ENCODE data around the gene ABO. TPM values are rescaled to one million over a fixed set of nuclear protein-coding genes. Genes with fewer than 3 reads are reported as not detected.
A peak's percentile ranks its signal among the peaks of the same experiment; 100 is the strongest.

Gene ABO
- total and polyA plus RNA-seq, 9 donors = 16.0 to 27.7 (median 21.1) TPM

DNA sequence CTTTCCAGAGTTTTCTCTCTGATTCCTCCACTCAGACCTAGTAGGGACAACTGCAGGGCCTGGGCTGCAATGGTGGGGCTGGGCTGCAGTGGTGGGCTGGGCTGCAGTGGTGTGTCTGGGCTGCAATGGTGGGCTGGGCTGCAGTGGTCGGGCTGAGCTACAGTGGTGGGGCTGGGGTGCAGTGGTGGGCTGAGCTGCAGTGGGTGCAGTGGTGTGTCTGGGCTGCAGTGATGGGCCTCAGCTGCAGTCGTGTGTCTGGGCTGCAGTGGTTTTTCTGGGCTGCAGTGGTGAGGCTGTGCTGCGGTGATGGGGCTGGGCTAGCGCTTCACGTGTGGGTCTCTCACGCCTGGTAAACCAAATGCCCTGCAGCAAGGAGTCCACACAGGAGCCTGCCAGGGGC is 27.4 kb downstream of the ABO start:
- intact Hi-C loops (cut with DNase I) = no loop called here
- TF ChIP-seq CTCF (IDR thresholded peaks at IDR 0.05) (no peak), EP300 (IDR thresholded peaks at IDR 0.05) (no peak), POLR2A (IDR thresholded peaks at IDR 0.05) (no peak)
- 70 to 87% (median 84%) methylated on average over 6 of the region's 6 CpGs for WGBS, 3 donors
- H3K27me3 ChIP-seq = no peaks in the 10 kb centered on the region
- H3K4me1 ChIP-seq (ENCODE audit: insufficient read depth) = peaks cover 1% of the 10 kb centered on the region
- no peaks in the 10 kb centered on the region for H3K9me3 ChIP-seq
- no peak overlapping the region for H3K27ac ChIP-seq
- no peaks in the 10 kb centered on the region for H3K36me3 ChIP-seq
- no peak overlapping the region for H3K4me3 ChIP-seq
- DNase-seq = peak in 1 of 5 donors; percentile 4

GRCh38 chr9:133246991-133247390 is 28.0 kb downstream of the ABO start:
- TF ChIP-seq POLR2A (IDR thresholded peaks at IDR 0.05) (no peak), CTCF (IDR thresholded peaks at IDR 0.05) (no peak), EP300 (IDR thresholded peaks at IDR 0.05) (no peak)
- Histone ChIP-seq H3K27me3 (no peaks in the 10 kb centered on the region), H3K4me1 (ENCODE audit: insufficient read depth) (peaks cover 1% of the 10 kb centered on the region), H3K36me3 (no peaks in the 10 kb centered on the region), H3K9me3 (no peaks in the 10 kb centered on the region), H3K27ac (no peak overlapping the region), H3K4me3 (no peak overlapping the region)
- WGBS, 3 donors = 87 to 91% (median 91%) methylated on average over 5 to 6 of the region's 6 CpGs
- peak in 1 of 5 donors; percentile 8 for DNase-seq
- intact Hi-C loops (cut with DNase I) = no loop called here

- DNase-seq = peak in 2 of 5 donors; percentile 8 to 21
- H3K4me1 ChIP-seq (ENCODE audit: insufficient read depth) = peaks cover 1% of the 10 kb centered on the region
- H3K27ac ChIP-seq = no peak overlapping the region
- H3K36me3 ChIP-seq = no peaks in the 10 kb centered on the region
- H3K27me3 ChIP-seq = no peaks in the 10 kb centered on the region
- no peak for TF ChIP-seq POLR2A (IDR thresholded peaks at IDR 0.05)
- no peak for TF ChIP-seq EP300 (IDR thresholded peaks at IDR 0.05)
- TF ChIP-seq CTCF (IDR thresholded peaks at IDR 0.05) = no peak
- intact Hi-C loops (cut with DNase I) = no loop called here
- H3K9me3 ChIP-seq = no peaks in the 10 kb centered on the region
- H3K4me3 ChIP-seq = no peak overlapping the region
- 89 to 92% (median 91%) methylated on average over 16 of the region's 16 CpGs for WGBS, 3 donors
Observed at GRCh38 chr9:133246562-133246961, 28.4 kb downstream of the ABO start.

- no peak for DNase-seq
- H3K36me3 ChIP-seq = no peaks in the 10 kb centered on the region
- H3K27ac ChIP-seq = no peak overlapping the region
- intact Hi-C loops (cut with DNase I) = no loop called here
- TF ChIP-seq POLR2A (IDR thresholded peaks at IDR 0.05) (no peak), CTCF (IDR thresholded peaks at IDR 0.05) (no peak), EP300 (IDR thresholded peaks at IDR 0.05) (no peak)
- no peak overlapping the region for H3K4me3 ChIP-seq
- 41 to 67% (median 67%) methylated on average over 8 of the region's 8 CpGs for WGBS, 3 donors
- H3K27me3 ChIP-seq = no peaks in the 10 kb centered on the region
- H3K4me1 ChIP-seq (ENCODE audit: insufficient read depth) = peaks cover 6% of the 10 kb centered on the region
- no peaks in the 10 kb centered on the region for H3K9me3 ChIP-seq
Observed at GRCh38 chr9:133242991-133243390, 32.0 kb downstream of the ABO start.

Measured in ovary (tissue), 9 donors.